Stimulated activated CD8-positive, alpha-beta memory T cell treated with anti-CD3 and anti-CD28 coated beads, Interleukin-12 subunit alpha, Interleukin-12 subunit beta, amount 100 ng/mL, for 24 hours (primary cell): Measurements from ENCODE around the gene WIF1.

Experiments
- DNase-seq: peaks from one replicate; pipeline ENCODE4 v3.0.0-alpha.2; 2020; ENCODE audit errors: extremely low read depth

Gene WIF1

GRCh38 chr12:65122703-65123102 lies 1.6 kb upstream of the WIF1 start:
- no peak for DNase-seq

GRCh38 chr12:65121956-65122469 lies 908 bp upstream of the WIF1 start:
- no peak for DNase-seq

GRCh38 chr12:65119063-65119462 lies 2.0 kb downstream of the WIF1 start:
- DNase-seq: no peak

GRCh38 chr12:65113621-65114035 lies 7.5 kb downstream of the WIF1 start:
- DNase-seq: no peak

- no peak for DNase-seq
Measured at GRCh38 chr12:65106948-65107347, 14.2 kb downstream of the WIF1 start.

GRCh38 chr12:65100140-65100539 lies 21.0 kb downstream of the WIF1 start:
- DNase-seq: no peak

- DNase-seq: no peak
Measured at GRCh38 chr12:65099182-65099581, 21.9 kb downstream of the WIF1 start.

GRCh38 chr12:65098364-65098763 lies 22.7 kb downstream of the WIF1 start:
- no peak for DNase-seq

- DNase-seq: no peak
Measured at GRCh38 chr12:65094722-65095121, 26.4 kb downstream of the WIF1 start.

GRCh38 chr12:65093606-65094005 lies 27.5 kb downstream of the WIF1 start:
- no peak for DNase-seq

- DNase-seq: no peak
Measured at GRCh38 chr12:65090461-65090860, 30.6 kb downstream of the WIF1 start.

- no peak for DNase-seq
Measured at GRCh38 chr12:65086236-65086635, 34.9 kb downstream of the WIF1 start.

- DNase-seq: no peak
Measured at GRCh38 chr12:65084579-65084978, 36.5 kb downstream of the WIF1 start.

- no peak for DNase-seq
Measured at GRCh38 chr12:65083581-65083980, 37.5 kb downstream of the WIF1 start.

GRCh38 chr12:65082406-65082805 lies 38.7 kb downstream of the WIF1 start:
- no peak for DNase-seq

GRCh38 chr12:65081496-65081895 lies 39.6 kb downstream of the WIF1 start:
- no peak for DNase-seq

- no peak for DNase-seq
Measured at GRCh38 chr12:65074932-65075331, 46.2 kb downstream of the WIF1 start.

GRCh38 chr12:65069336-65069735 lies 51.8 kb downstream of the WIF1 start:
- no peak for DNase-seq

- DNase-seq: no peak
Measured at GRCh38 chr12:65067383-65067782, 53.7 kb downstream of the WIF1 start.

GRCh38 chr12:65055859-65056258 lies 65.2 kb downstream of the WIF1 start:
- DNase-seq: no peak

- no peak for DNase-seq
Measured at GRCh38 chr12:65051218-65051617, 69.9 kb downstream of the WIF1 start.

GRCh38 chr12:65045269-65045668 lies 75.8 kb downstream of the WIF1 start:
- DNase-seq: no peak

- DNase-seq: no peak
Measured at GRCh38 chr12:65039301-65039700, 81.8 kb downstream of the WIF1 start.

- DNase-seq: no peak
Measured at GRCh38 chr12:65025136-65025535, 96.0 kb downstream of the WIF1 start.

GRCh38 chr12:65023485-65023884 lies 97.6 kb downstream of the WIF1 start:
- no peak for DNase-seq
